Stromal cell of bone marrow (primary cell): Measurements from ENCODE around the gene ACER2.
A peak's percentile ranks its signal among the peaks of the same experiment; 100 is the strongest.

Source experiments
- DNase-seq: peaks from one replicate; pipeline ENCODE4 v3.0.0-alpha.2; 2012; ENCODE audit warnings: low read depth

Gene ACER2

GRCh38 chr9:19486803-19487202 lies 78.0 kb downstream of the ACER2 start:
- DNase-seq, result no peak

GRCh38 chr9:19488721-19489120 lies 79.9 kb downstream of the ACER2 start:
- no peak for DNase-seq

GRCh38 chr9:19490269-19490668 lies 81.5 kb downstream of the ACER2 start:
- no peak for DNase-seq

- DNase-seq, result no peak
Measured at GRCh38 chr9:19490828-19491227, 82.0 kb downstream of the ACER2 start.

- DNase-seq, result no peak
Measured at GRCh38 chr9:19492775-19493173, 84.0 kb downstream of the ACER2 start.

GRCh38 chr9:19493174-19493811 lies 84.5 kb downstream of the ACER2 start:
- DNase-seq, result peak; percentile 90

GRCh38 chr9:19493876-19494275 lies 85.1 kb downstream of the ACER2 start:
- DNase-seq, result no peak

GRCh38 chr9:19495186-19496028 lies 86.6 kb downstream of the ACER2 start:
- DNase-seq, result no peak

- no peak for DNase-seq
Measured at GRCh38 chr9:19496321-19497050, 87.7 kb downstream of the ACER2 start.

GRCh38 chr9:19497276-19497675 lies 88.5 kb downstream of the ACER2 start:
- DNase-seq, result no peak

- peak; percentile 91 for DNase-seq
Measured at GRCh38 chr9:19498015-19498414, 89.2 kb downstream of the ACER2 start.
